Stimulated activated CD4-positive, alpha-beta T cell treated with anti-CD3 and anti-CD28 coated beads, Interleukin-1b, Interleukin-23, amount 100 ng/mL, for 1 hour (primary cell): ENCODE measurements around the gene TIFAB.

Experiments
- DNase-seq, 2 donors: peaks; one replicate each; pipeline ENCODE4 v3.0.0-alpha.2; 2020; ENCODE audit warnings: low read depth in 2 of 2

TIFAB gene

GRCh38 chr5:135442431-135443160 lies 9.6 kb downstream of the TIFAB start:
- DNase-seq, result no peak

- no peak for DNase-seq
These were observed 10.2 kb downstream of the TIFAB start for GRCh38 chr5:135441919-135442318.

DNA sequence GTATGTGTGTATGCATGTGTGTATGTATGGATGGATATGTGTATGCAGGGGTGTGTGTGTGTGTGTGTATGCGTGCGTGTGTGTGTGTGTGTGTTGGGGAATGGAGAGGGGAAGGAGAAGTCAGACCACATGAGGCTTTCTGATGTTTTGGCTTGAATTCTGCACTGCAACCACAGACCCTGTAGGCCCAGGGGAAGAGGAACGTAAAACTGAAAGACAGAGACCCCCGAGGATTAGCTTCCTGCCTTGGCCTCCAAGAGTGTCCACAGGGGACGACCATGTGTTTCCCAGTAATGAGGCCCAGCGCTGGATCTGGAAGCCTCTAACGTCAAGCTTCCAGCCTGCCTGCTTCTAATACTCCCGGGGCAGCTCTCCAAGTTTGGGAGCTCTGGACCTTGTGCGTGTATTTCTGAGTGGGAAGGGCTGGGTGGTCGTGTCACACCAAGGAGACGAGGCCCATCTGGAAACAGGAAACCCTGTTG lies 10.8 kb downstream of the TIFAB start:
- no peak for DNase-seq

DNA sequence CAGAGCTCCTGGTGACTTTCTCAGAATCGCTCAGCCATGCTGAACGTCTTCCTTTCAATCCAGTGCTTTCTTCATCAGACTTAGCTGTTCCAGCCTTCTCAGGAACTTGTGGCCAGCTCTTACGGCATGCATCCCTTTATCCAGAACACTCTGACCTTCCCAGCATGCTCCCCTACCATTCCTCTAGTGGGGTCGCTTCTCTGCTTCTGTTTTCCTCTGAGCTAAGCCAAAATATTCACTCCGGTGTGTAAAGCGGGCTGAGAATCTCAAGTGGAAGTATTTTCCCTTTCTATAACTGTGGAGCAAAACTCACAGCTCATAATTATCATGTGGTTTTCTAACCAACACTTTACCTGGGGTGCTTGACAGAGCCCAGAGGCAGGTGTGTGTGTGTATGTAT lies 11.2 kb downstream of the TIFAB start:
- DNase-seq, result no peak

- no peak for DNase-seq
These were observed 12.6 kb downstream of the TIFAB start for GRCh38 chr5:135439231-135440205.

- DNase-seq, result no peak
These were observed 13.4 kb downstream of the TIFAB start for GRCh38 chr5:135438636-135439221.

DNA sequence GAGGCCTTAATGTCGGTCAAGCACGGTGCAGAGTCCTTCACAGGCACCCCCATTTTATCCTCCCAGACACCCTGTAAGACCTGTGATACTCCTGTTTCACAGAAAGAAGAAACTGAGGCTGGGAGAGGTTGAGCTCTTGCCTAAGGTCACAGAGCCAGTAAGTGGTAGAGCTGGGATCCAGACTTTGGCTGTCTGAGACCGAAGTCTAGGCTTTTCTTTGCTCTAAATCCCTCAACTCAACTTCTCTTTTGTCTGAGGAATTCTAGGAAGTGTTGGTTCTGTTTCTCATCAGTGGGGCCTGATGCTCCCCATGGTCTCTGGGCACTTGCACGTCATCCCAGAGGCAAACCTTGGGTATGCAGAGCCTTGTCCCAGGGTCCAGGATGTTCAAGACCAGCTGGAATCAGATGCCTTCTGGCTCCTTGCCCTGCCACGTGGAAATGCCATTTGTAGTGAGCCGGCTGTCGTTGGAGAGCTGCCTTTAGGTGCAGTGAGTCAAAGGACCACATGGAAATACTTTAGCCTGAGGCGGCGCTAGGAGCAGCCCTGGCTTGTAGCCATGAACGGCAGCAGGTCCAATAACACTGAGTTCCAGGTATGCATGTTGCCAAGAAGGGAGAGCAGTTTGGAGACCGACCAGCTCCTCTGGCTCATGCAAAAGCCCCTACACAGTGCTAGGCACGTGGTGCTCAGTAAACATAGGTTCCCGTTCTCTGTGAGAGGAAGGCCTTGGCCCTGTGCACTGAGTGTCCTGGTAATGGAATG lies 14.2 kb downstream of the TIFAB start:
- no peak for DNase-seq

DNA sequence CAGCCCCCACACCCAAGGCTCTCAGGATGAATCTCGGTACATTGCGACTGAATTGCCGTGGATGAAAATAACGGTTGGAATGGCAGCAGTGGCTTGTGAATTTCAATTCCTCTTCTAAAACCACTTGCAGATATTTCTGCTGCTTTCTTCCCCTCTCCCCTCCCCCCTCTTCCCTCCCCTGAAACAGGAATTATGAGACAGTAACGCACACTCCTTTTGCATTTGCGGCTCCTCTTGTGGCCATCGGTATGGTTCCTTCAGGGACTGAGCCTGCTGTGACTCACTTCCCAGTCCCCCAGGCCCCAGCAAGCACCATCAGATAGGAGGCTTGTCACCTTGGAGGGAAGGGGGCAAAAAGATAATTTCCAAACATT lies 14.7 kb downstream of the TIFAB start:
- no peak for DNase-seq

DNA sequence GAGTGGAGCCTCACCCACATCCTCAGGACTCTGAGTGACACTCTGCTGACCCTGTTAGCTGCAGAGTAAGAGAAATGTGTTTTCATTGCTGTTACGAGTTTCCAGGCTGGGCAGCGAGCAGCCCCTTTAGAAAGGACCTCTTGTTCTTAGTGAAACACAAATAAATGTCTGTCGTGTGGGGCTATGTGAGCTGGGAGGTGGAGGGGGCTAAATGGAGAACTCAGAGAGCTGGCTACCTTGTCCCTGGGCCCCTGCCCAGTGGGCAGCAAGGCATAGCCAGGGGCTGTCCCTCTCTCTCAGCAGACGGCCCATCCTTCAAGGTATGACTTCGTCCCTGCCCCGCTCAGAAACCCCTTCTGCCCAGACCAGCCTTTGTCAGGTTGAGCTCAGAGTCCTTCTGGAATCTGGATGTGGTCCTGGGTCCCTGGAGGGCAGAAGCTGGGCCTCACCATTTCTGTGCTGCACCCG lies 15.2 kb downstream of the TIFAB start:
- no peak for DNase-seq

GRCh38 chr5:135435467-135436330 lies 16.5 kb downstream of the TIFAB start:
- DNase-seq, result no peak

GRCh38 chr5:135434591-135435466 lies 17.3 kb downstream of the TIFAB start:
- no peak for DNase-seq

GRCh38 chr5:135433681-135434426 lies 18.3 kb downstream of the TIFAB start:
- DNase-seq, result no peak

- no peak for DNase-seq
These were observed 20.0 kb downstream of the TIFAB start for GRCh38 chr5:135432113-135432512.

- DNase-seq, result no peak
These were observed 22.1 kb downstream of the TIFAB start for GRCh38 chr5:135430135-135430437.

- no peak for DNase-seq
These were observed 22.6 kb downstream of the TIFAB start for GRCh38 chr5:135429301-135430134.

- no peak for DNase-seq
These were observed 23.6 kb downstream of the TIFAB start for GRCh38 chr5:135428586-135428985.

- DNase-seq, result no peak
These were observed 25.8 kb downstream of the TIFAB start for GRCh38 chr5:135426102-135427082.
